ENCODE data around the gene LIX1. TPM values are rescaled to one million over a fixed set of nuclear protein-coding genes. Genes with fewer than 3 reads are reported as not detected.
"Not testable (repeated sequence)": the region's sequence is repeated elsewhere in the genome, so short reads cannot be mapped to it uniquely, and the experiment has no call there.

LIX1 gene
- total and polyA plus RNA-seq, 3 experiments from 2014 or later: not detected

DNA sequence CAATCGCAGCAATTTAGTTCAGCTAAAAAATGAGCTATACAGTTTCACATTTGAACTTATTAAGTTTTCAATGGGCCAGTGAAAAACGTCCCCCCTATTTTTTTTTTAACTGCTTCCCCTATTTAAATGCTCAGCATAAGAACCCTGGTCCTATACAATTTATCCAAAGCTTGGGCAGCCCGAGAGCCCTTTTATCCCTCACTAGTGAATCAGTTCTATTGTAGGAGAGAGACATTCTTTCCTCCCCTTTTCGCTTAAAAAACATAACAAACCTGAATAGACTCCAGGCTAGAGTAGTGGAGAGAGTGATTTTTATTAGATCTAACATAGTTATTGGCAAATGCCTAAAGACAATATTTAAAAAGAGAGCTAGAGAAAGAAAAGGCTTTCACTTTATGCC is 1.4 kb downstream of the LIX1 start:
- no peaks in the 10 kb centered on the region for H3K27me3 ChIP-seq (ENCODE audit: insufficient read depth, low read length, poor library complexity, severe bottlenecking)
- ChIA-PET POLR2A (no interaction called here), CTCF (interaction anchor here (1.9 kb wide), 1 partner anchor 272 kb away, joined by 6 read pairs; no protein-coding TSS in a partner anchor)
- Mint-ChIP-seq H3K36me3 (no peaks in the 10 kb centered on the region), H3K9me3 (no peaks in the 10 kb centered on the region), H3K27me3 (peaks cover 5 to 30% of the 10 kb centered on the region in 2 donors), H3K27ac (no peak overlapping the region), H3K4me3 (no peak overlapping the region), H3K4me1 (no peaks in the 10 kb centered on the region)
- H3K36me3 ChIP-seq (ENCODE audit: insufficient read depth, low read length): no peaks in the 10 kb centered on the region
- DNase-seq: no peak
- no peak overlapping the region for H3K27ac ChIP-seq (ENCODE audit: low read depth, low read length)
- H3K4me3 ChIP-seq (ENCODE audit: low read length): no peak overlapping the region
- no peaks in the 10 kb centered on the region for H3K9me3 ChIP-seq (ENCODE audit: low read length)
- no peaks in the 10 kb centered on the region for H3K4me1 ChIP-seq (ENCODE audit: insufficient read depth, low read length)

DNA sequence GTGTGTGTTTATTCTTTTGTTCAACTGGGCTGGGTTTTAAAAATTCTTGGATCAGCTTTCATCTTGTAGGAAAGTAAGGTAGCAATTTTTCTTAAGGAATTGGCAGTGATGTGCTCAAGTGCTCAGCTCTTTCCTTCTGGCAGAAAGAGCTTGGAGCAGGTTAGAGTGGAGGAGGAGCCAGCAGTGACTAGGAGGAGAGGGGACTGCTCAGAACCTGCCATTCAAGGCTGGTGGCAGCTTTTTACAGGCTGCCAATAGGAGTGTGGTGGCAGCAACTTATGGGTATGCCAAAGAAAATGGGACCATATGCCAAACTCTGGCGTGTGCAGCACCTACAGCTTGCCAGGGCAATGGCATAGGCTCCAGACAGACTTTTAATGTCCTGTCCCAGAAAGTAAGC is 2.2 kb downstream of the LIX1 start:
- not testable (repeated sequence) for H3K27ac Mint-ChIP-seq
- CTCF ChIA-PET: interaction anchor here (1.9 kb wide), 1 partner anchor 271 kb away, joined by 6 read pairs; no protein-coding TSS in a partner anchor

DNA sequence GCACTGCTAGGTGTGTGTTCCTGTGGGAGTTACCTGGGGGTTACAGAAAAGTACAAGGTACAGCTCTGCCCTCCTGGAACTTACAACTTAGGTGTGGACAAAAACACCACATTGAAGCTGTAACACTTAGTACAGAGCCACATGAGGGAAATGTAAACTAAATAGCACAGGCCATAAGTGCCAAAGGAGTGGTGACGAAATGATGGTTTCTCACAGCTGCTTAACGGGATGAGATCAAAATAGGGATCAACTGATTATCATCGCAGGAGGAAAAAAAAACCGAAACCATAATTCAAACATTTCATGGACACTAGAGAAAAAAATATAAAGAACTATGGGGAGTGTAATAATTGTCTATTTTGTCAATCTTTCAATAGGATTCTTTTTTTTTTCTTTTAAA is 5.9 kb downstream of the LIX1 start:
- ChIA-PET CTCF (no interaction called here), POLR2A (no interaction called here)
- Mint-ChIP-seq H3K4me3 (no peak overlapping the region), H3K36me3 (no peaks in the 10 kb centered on the region), H3K4me1 (no peaks in the 10 kb centered on the region), H3K9me3 (no peaks in the 10 kb centered on the region), H3K27ac (no peak overlapping the region), H3K27me3 (peaks cover 10 to 25% of the 10 kb centered on the region in 2 donors)
- DNase-seq: no peak
- Histone ChIP-seq H3K9me3 (ENCODE audit: low read length) (no peaks in the 10 kb centered on the region), H3K4me1 (ENCODE audit: insufficient read depth, low read length) (peaks cover 3% of the 10 kb centered on the region), H3K27me3 (ENCODE audit: insufficient read depth, low read length, poor library complexity, severe bottlenecking) (no peaks in the 10 kb centered on the region), H3K27ac (ENCODE audit: low read depth, low read length) (no peak overlapping the region), H3K36me3 (ENCODE audit: insufficient read depth, low read length) (no peaks in the 10 kb centered on the region), H3K4me3 (ENCODE audit: low read length) (no peak overlapping the region)

More for the DNA sequence above, 2.2 kb downstream of the LIX1 start:
- H3K36me3 ChIP-seq (ENCODE audit: insufficient read depth, low read length); H3K36me3 Mint-ChIP-seq; H3K27me3 ChIP-seq (ENCODE audit: insufficient read depth, low read length, poor library complexity, severe bottlenecking); H3K9me3 Mint-ChIP-seq; H3K9me3 ChIP-seq (ENCODE audit: low read length); H3K4me1 ChIP-seq (ENCODE audit: insufficient read depth, low read length); H3K4me1 Mint-ChIP-seq; H3K27ac ChIP-seq (ENCODE audit: low read depth, low read length); DNase-seq; H3K4me3 Mint-ChIP-seq; H3K4me3 ChIP-seq (ENCODE audit: low read length); POLR2A ChIA-PET: not testable (repeated sequence)
- H3K27me3 Mint-ChIP-seq: peaks cover 5 to 33% of the 10 kb centered on the region in 2 donors

DNA sequence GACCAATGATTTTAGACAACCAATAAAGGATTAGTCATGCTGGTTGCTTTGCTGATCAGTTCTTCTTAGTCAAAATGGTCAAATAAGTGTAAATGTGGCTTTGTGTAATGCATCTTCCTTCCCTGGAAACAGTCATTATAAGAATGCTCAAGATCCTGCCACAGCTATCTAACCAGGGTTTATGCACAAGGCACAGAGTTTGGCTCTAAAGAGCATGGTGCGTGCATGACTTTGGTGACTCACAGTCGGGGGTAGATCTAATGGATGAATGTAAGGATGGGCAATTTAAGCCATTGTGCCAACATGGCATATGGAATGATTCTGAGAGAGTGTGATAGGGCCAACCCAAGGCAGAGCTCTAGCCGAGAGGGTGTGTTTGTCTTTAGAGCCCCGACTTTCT is 6.5 kb downstream of the LIX1 start:
- Mint-ChIP-seq H3K4me3 (no peak overlapping the region), H3K36me3 (no peaks in the 10 kb centered on the region), H3K9me3 (no peaks in the 10 kb centered on the region), H3K27ac (no peak overlapping the region), H3K4me1 (no peaks in the 10 kb centered on the region), H3K27me3 (peaks cover 6 to 19% of the 10 kb centered on the region in 2 donors)
- no peak overlapping the region for H3K27ac ChIP-seq (ENCODE audit: low read depth, low read length)
- no peaks in the 10 kb centered on the region for H3K9me3 ChIP-seq (ENCODE audit: low read length)
- H3K4me1 ChIP-seq (ENCODE audit: insufficient read depth, low read length): peaks cover 3% of the 10 kb centered on the region
- H3K36me3 ChIP-seq (ENCODE audit: insufficient read depth, low read length): no peaks in the 10 kb centered on the region
- no peaks in the 10 kb centered on the region for H3K27me3 ChIP-seq (ENCODE audit: insufficient read depth, low read length, poor library complexity, severe bottlenecking)
- DNase-seq: no peak
- CTCF ChIA-PET: no interaction called here
- no peak overlapping the region for H3K4me3 ChIP-seq (ENCODE audit: low read length)
- POLR2A ChIA-PET: no interaction called here

GRCh38 chr5:97134634-97135033 is 7.8 kb downstream of the LIX1 start:
- H3K4me1 Mint-ChIP-seq: no peaks in the 10 kb centered on the region
- no peak overlapping the region for H3K27ac Mint-ChIP-seq
- peaks cover 7 to 10% of the 10 kb centered on the region in 2 donors for H3K27me3 Mint-ChIP-seq
- Histone ChIP-seq H3K4me3 (ENCODE audit: low read length) (no peak overlapping the region), H3K4me1 (ENCODE audit: insufficient read depth, low read length) (peaks cover 3% of the 10 kb centered on the region), H3K27ac (ENCODE audit: low read depth, low read length) (no peak overlapping the region), H3K27me3 (ENCODE audit: insufficient read depth, low read length, poor library complexity, severe bottlenecking) (no peaks in the 10 kb centered on the region), H3K9me3 (ENCODE audit: low read length) (no peaks in the 10 kb centered on the region), H3K36me3 (ENCODE audit: insufficient read depth, low read length) (no peaks in the 10 kb centered on the region)
- CTCF ChIA-PET: no interaction called here
- no peaks in the 10 kb centered on the region for H3K9me3 Mint-ChIP-seq
- no peak overlapping the region for H3K4me3 Mint-ChIP-seq
- H3K36me3 Mint-ChIP-seq: no peaks in the 10 kb centered on the region
- DNase-seq: no peak
- POLR2A ChIA-PET: no interaction called here

DNA sequence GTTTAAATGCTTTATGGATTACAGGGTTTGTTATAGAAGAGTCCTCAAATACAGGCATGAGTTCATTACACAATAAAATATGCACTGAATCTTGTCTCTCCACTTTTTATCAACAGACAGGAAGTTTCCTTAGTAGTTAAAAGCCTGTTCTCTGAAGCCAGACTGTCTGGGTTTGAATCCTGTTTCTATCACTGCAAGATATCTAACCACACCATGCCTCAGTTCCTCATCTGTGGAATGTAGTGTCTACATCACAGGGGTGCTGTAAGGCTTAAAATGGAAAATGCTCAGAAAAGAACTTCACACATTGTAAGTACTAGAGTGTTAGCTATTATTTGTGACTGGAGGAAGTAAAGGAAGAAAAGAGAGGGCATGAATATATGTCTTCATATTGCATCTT is 9.3 kb downstream of the LIX1 start:
- Mint-ChIP-seq H3K9me3 (no peaks in the 10 kb centered on the region), H3K27ac (no peak overlapping the region), H3K36me3 (no peaks in the 10 kb centered on the region), H3K27me3 (peaks cover 4 to 7% of the 10 kb centered on the region in 2 donors), H3K4me1 (no peaks in the 10 kb centered on the region), H3K4me3 (no peak overlapping the region)
- DNase-seq: no peak
- Histone ChIP-seq H3K36me3 (ENCODE audit: insufficient read depth, low read length) (no peaks in the 10 kb centered on the region), H3K4me3 (ENCODE audit: low read length) (no peak overlapping the region), H3K27me3 (ENCODE audit: insufficient read depth, low read length, poor library complexity, severe bottlenecking) (no peaks in the 10 kb centered on the region), H3K4me1 (ENCODE audit: insufficient read depth, low read length) (peaks cover 3% of the 10 kb centered on the region), H3K9me3 (ENCODE audit: low read length) (no peaks in the 10 kb centered on the region), H3K27ac (ENCODE audit: low read depth, low read length) (no peak overlapping the region)
- POLR2A ChIA-PET: no interaction called here
- CTCF ChIA-PET: no interaction called here

DNA sequence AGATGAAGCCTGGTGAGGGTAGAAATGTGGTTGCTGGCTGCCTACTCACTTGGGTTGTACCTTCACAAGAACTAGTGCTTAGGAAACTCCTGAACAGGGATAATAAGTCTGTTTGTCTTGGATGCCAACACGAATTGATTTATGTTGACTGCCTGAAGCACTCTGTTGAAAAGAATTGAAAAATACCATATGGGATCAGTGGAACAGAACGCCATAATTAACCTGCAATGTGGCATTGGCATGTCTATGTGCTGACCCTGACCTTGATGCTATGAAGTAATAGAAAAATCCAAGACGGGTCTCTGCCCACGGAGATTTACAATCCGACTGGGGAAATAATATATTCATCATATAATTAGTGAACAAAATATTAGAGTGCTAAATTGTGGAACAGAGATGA is 10.5 kb downstream of the LIX1 start:
- no peaks in the 10 kb centered on the region for H3K9me3 Mint-ChIP-seq
- no peak for DNase-seq
- Histone ChIP-seq H3K36me3 (ENCODE audit: insufficient read depth, low read length) (no peaks in the 10 kb centered on the region), H3K27ac (ENCODE audit: low read depth, low read length) (no peak overlapping the region), H3K9me3 (ENCODE audit: low read length) (no peaks in the 10 kb centered on the region), H3K27me3 (ENCODE audit: insufficient read depth, low read length, poor library complexity, severe bottlenecking) (no peaks in the 10 kb centered on the region), H3K4me1 (ENCODE audit: insufficient read depth, low read length) (peaks cover 3% of the 10 kb centered on the region), H3K4me3 (ENCODE audit: low read length) (no peak overlapping the region)
- POLR2A ChIA-PET: no interaction called here
- peaks cover 4 to 8% of the 10 kb centered on the region in 2 donors for H3K27me3 Mint-ChIP-seq
- no peak overlapping the region for H3K27ac Mint-ChIP-seq
- H3K36me3 Mint-ChIP-seq: no peaks in the 10 kb centered on the region
- no peaks in the 10 kb centered on the region for H3K4me1 Mint-ChIP-seq
- CTCF ChIA-PET: no interaction called here
- no peak overlapping the region for H3K4me3 Mint-ChIP-seq

DNA sequence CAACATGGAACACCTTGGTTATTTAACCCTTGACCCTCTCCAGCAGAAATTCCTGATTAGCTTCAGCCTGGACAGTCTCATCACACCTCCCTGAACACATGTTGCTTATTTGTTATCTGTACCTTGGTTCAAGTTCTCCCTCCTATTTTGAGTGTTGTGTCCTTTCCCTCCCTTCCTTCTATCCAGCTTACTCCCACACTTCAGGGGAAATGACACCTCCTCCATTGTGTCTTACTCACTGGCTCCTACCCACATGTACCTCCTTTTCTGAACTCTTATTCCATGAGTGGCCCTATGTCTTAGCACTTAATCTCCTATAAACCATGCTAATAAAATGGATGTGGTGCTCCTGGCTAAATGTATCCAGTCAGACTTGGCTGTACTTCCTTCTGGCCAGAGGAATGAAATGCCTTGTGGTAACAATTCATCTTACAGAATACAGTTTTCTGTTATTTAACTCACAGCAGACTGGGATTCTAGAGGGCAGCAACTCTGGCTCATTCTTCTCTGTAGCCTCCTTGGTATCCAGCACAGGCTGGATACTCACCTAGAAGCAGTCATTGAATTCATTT is 11.2 kb downstream of the LIX1 start:
- ChIA-PET POLR2A (no interaction called here), CTCF (no interaction called here)
- no peak overlapping the region for H3K27ac ChIP-seq (ENCODE audit: low read depth, low read length)
- H3K27ac Mint-ChIP-seq: no peak overlapping the region
- no peak overlapping the region for H3K4me3 ChIP-seq (ENCODE audit: low read length)
- no peak overlapping the region for H3K4me3 Mint-ChIP-seq
- H3K36me3 Mint-ChIP-seq: no peaks in the 10 kb centered on the region
- no peaks in the 10 kb centered on the region for H3K9me3 ChIP-seq (ENCODE audit: low read length)
- no peaks in the 10 kb centered on the region for H3K4me1 Mint-ChIP-seq
- peaks cover 5 to 11% of the 10 kb centered on the region in 2 donors for H3K27me3 Mint-ChIP-seq
- H3K9me3 Mint-ChIP-seq: no peaks in the 10 kb centered on the region
- no peaks in the 10 kb centered on the region for H3K36me3 ChIP-seq (ENCODE audit: insufficient read depth, low read length)
- no peak for DNase-seq
- no peaks in the 10 kb centered on the region for H3K27me3 ChIP-seq (ENCODE audit: insufficient read depth, low read length, poor library complexity, severe bottlenecking)
- H3K4me1 ChIP-seq (ENCODE audit: insufficient read depth, low read length): peaks cover 3% of the 10 kb centered on the region

- ChIA-PET POLR2A (no interaction called here), CTCF (no interaction called here)
- Histone ChIP-seq H3K36me3 (ENCODE audit: insufficient read depth, low read length) (no peaks in the 10 kb centered on the region), H3K4me1 (ENCODE audit: insufficient read depth, low read length) (no peaks in the 10 kb centered on the region), H3K9me3 (ENCODE audit: low read length) (no peaks in the 10 kb centered on the region), H3K27me3 (ENCODE audit: insufficient read depth, low read length, poor library complexity, severe bottlenecking) (no peaks in the 10 kb centered on the region), H3K4me3 (ENCODE audit: low read length) (no peak overlapping the region), H3K27ac (ENCODE audit: low read depth, low read length) (no peak overlapping the region)
- H3K36me3 Mint-ChIP-seq: no peaks in the 10 kb centered on the region
- H3K27ac Mint-ChIP-seq: no peak overlapping the region
- H3K4me3 Mint-ChIP-seq: no peak overlapping the region
- DNase-seq: no peak
- H3K9me3 Mint-ChIP-seq: no peaks in the 10 kb centered on the region
- peaks cover 14% of the 10 kb centered on the region in 2 donors for H3K27me3 Mint-ChIP-seq
- H3K4me1 Mint-ChIP-seq: no peaks in the 10 kb centered on the region
Measured at GRCh38 chr5:97127727-97128126, 14.7 kb downstream of the LIX1 start.

Data from CD8-positive, alpha-beta memory T cell (primary cell).